ENCODE results near the gene PRLR. TPM values are rescaled to one million over a fixed set of nuclear protein-coding genes. Genes with fewer than 3 reads are reported as not detected.

Gene PRLR
- total and polyA plus RNA-seq, 2 experiments from 2014 or later, result 0.31 to 2.2 TPM

- H3K27me3 Mint-ChIP-seq (ENCODE audit: insufficient read depth, low read depth, poor library complexity), result no peaks in the 10 kb centered on the region
- H3K4me2 ChIP-seq, result no peak overlapping the region
- no peak overlapping the region for H2AFZ ChIP-seq
- peaks cover 6% of the 10 kb centered on the region; the same call in 2 of the 3 replicates for H3K4me1 Mint-ChIP-seq
- no peak for ATAC-seq
- no peak overlapping the region for H3K27ac ChIP-seq (ENCODE audit: low read depth)
- H3K27me3 ChIP-seq (ENCODE audit: insufficient read depth), result no peaks in the 10 kb centered on the region
- TF ChIP-seq ZNF331 (CRISPR knock-in tag; IDR thresholded peaks at IDR 0.05; ENCODE audit: low read depth), result no peak
- no peak for TF ChIP-seq CREB1 (CRISPR knock-in tag; IDR thresholded peaks at IDR 0.05; ENCODE audit: low read depth)
- no peak for TF ChIP-seq JUNB (IDR thresholded peaks at IDR 0.05; ENCODE audit: unreplicated experiment)
- H3F3A ChIP-seq (replicated peaks; ENCODE audit: low read depth), result no peaks in the 10 kb centered on the region
- no peak overlapping the region for H3K4me3 Mint-ChIP-seq
- no peaks in the 10 kb centered on the region for H3K4me1 ChIP-seq (ENCODE audit: insufficient read depth)
- H3K79me2 ChIP-seq (replicated peaks; ENCODE audit: insufficient read depth), result no peaks in the 10 kb centered on the region
- H3K9me3 Mint-ChIP-seq, result peaks cover 17% of the 10 kb centered on the region; the same call in 2 of the 3 replicates
- no peak overlapping the region for H3K4me3 ChIP-seq
- no peaks in the 10 kb centered on the region for H3K36me3 Mint-ChIP-seq (ENCODE audit: low read depth)
- no peaks in the 10 kb centered on the region for H4K20me1 ChIP-seq (replicated peaks; ENCODE audit: insufficient read depth)
- no peaks in the 10 kb centered on the region for H3K36me3 ChIP-seq (ENCODE audit: insufficient read depth)
- H3K27ac Mint-ChIP-seq, result no peak overlapping the region
- H3K9me2 ChIP-seq (ENCODE audit: insufficient read depth), result no peaks in the 10 kb centered on the region
- DNase-seq (ENCODE audit: low spot score), result no peak
Observed at GRCh38 chr5:35163710-35164033, 66.6 kb downstream of the PRLR start.

GRCh38 chr5:35162848-35163709 is 67.2 kb downstream of the PRLR start:
- DNase-seq (ENCODE audit: low spot score) (peak; percentile 17), ATAC-seq (no peak)
- no peaks in the 10 kb centered on the region for H3K27me3 Mint-ChIP-seq (ENCODE audit: insufficient read depth, low read depth, poor library complexity)
- no peaks in the 10 kb centered on the region for H3K36me3 ChIP-seq (ENCODE audit: insufficient read depth)
- H3K27ac Mint-ChIP-seq, result peak overlapping the region; percentile 19; the same call in 1 of the 2 replicates
- no peaks in the 10 kb centered on the region for H3K27me3 ChIP-seq (ENCODE audit: insufficient read depth)
- no peak overlapping the region for H3K4me3 Mint-ChIP-seq
- H3K4me1 ChIP-seq (ENCODE audit: insufficient read depth), result no peaks in the 10 kb centered on the region
- no peaks in the 10 kb centered on the region for H4K20me1 ChIP-seq (replicated peaks; ENCODE audit: insufficient read depth)
- H3K36me3 Mint-ChIP-seq (ENCODE audit: low read depth), result no peaks in the 10 kb centered on the region
- H3K4me2 ChIP-seq, result no peak overlapping the region
- H3K4me1 Mint-ChIP-seq, result peaks cover 6% of the 10 kb centered on the region; the same call in 2 of the 3 replicates
- H2AFZ ChIP-seq, result peak overlapping the region; percentile 87
- peaks cover 11% of the 10 kb centered on the region; the same call in 2 of the 3 replicates for H3K9me3 Mint-ChIP-seq
- no peaks in the 10 kb centered on the region for H3K79me2 ChIP-seq (replicated peaks; ENCODE audit: insufficient read depth)
- H3F3A ChIP-seq (replicated peaks; ENCODE audit: low read depth), result no peaks in the 10 kb centered on the region
- H3K27ac ChIP-seq (ENCODE audit: low read depth), result no peak overlapping the region
- 0 out of 2 replicates have a peak, but pooled peaks cover under 1% of the 10 kb centered on the region for H3K9me2 ChIP-seq (ENCODE audit: insufficient read depth)
- H3K4me3 ChIP-seq, result no peak overlapping the region
- TF ChIP-seq ZNF462 (CRISPR knock-in tag; IDR thresholded peaks at IDR 0.05) (no peak), REST (IDR thresholded peaks at IDR 0.05; ENCODE audit: unreplicated experiment) (no peak), STAT1 (IDR thresholded peaks at IDR 0.05; ENCODE audit: unreplicated experiment) (no peak), CREB1 (CRISPR knock-in tag; IDR thresholded peaks at IDR 0.05; ENCODE audit: low read depth) (no peak), ZNF114 (CRISPR knock-in tag; IDR thresholded peaks at IDR 0.05) (no peak), ZNF331 (CRISPR knock-in tag; IDR thresholded peaks at IDR 0.05; ENCODE audit: low read depth) (no peak), EZH2 (IDR thresholded peaks at IDR 0.05; ENCODE audit: low read depth, unreplicated experiment) (no peak), NANOG (IDR thresholded peaks at IDR 0.05; ENCODE audit: borderline replicate concordance) (no peak), EZH2phosphoT487 (IDR thresholded peaks at IDR 0.05; ENCODE audit: unreplicated experiment) (no peak)
